ENCODE data around the gene PNKD.

GRCh38 chr2:218391202-218391601 is 120.9 kb downstream of the PNKD start:
- TF ChIP-seq CTCF (IDR thresholded peaks at IDR 0.05) (no peak), POLR2A (IDR thresholded peaks at IDR 0.05) (no peak)

Measured in Peyer's patch (tissue), 4 donors.